IMR-90 (cell line): ENCODE data around the gene ARHGAP10. TPM values are rescaled to one million over a fixed set of nuclear protein-coding genes. Genes with fewer than 3 reads are reported as not detected.

Experiments
- ATAC-seq: fragments of 200-7000 bp; cut with Tn5 transposase; 2 replicates; pipeline ENCODE4 v1.9.1; 2020; ENCODE audit warnings: low read depth, mild to moderate bottlenecking, moderate library complexity
- BruUV-seq: library from RNA; stranded (reverse); fragments of 400-500 nt; replicated peaks from 2 replicates; lab custom pipeline; 2021; lab: Mats Ljungman, UMichigan
- CTCF ChIA-PET: fragments of 300-600 bp; formaldehyde crosslinking; extraction: SDS; loops from one replicate; lab custom pipeline; 2021; ENCODE audit warnings: antibody characterized with exemption; lab: Yijun Ruan, JAX
- POLR2A ChIA-PET: fragments of 300-600 bp; sonication (Branson Sonifier 250); formaldehyde crosslinking; loops from one replicate; lab custom pipeline; 2022; ENCODE audit warnings: antibody characterized with exemption; ENCODE audit not compliant: unreplicated experiment; lab: Charles Lee
- DNase-seq: peaks from one replicate; pipeline ENCODE4 v3.0.0; 2013
- H2AFZ ChIP-seq: replicated peaks from 2 replicates; pipeline ENCODE3; 2013; ENCODE audit warnings: low read length, mild to moderate bottlenecking; ENCODE audit not compliant: poor library complexity
- H2AK5ac ChIP-seq: 2 replicates; pipeline ENCODE4 v1.6.1; 2013; ENCODE audit warnings: low read depth, low read length, inconsistent platforms
- H2AK9ac ChIP-seq: replicated peaks from 2 replicates; pipeline ENCODE3; 2013; ENCODE audit warnings: mild to moderate bottlenecking, low read depth, low read length, moderate library complexity; ENCODE audit not compliant: poor library complexity
- H2BK120ac ChIP-seq: 2 replicates; pipeline ENCODE4 v1.6.1; 2013; ENCODE audit warnings: low read depth, low read length, inconsistent platforms
- H2BK15ac ChIP-seq: 3 replicates; pipeline ENCODE4 v1.6.1; 2013; ENCODE audit warnings: low read depth, low read length, inconsistent platforms
- H2BK20ac ChIP-seq: 2 replicates; pipeline ENCODE4 v1.6.1; 2013; ENCODE audit warnings: low read depth, mild to moderate bottlenecking, inconsistent platforms, low read length, moderate library complexity
- H2BK5ac ChIP-seq: 2 replicates; pipeline ENCODE4 v1.6.1; 2013; ENCODE audit warnings: mild to moderate bottlenecking, low read depth, low read length, inconsistent platforms; ENCODE audit not compliant: poor library complexity, severe bottlenecking
- H3K14ac ChIP-seq: replicated peaks from 2 replicates; pipeline ENCODE4 v1.6.1; 2013; ENCODE audit warnings: low read depth, low read length, inconsistent platforms
- H3K18ac ChIP-seq: 2 replicates; pipeline ENCODE4 v1.6.1; 2013; ENCODE audit warnings: low read depth, low read length, control low read depth
- H3K23ac ChIP-seq: 2 replicates; pipeline ENCODE4 v1.6.1; 2013; ENCODE audit warnings: low read depth, low read length, inconsistent platforms
- H3K27ac ChIP-seq: 2 replicates; pipeline ENCODE4 v1.5.1; 2013; ENCODE audit warnings: mild to moderate bottlenecking, control low read depth, low read length; ENCODE audit not compliant: insufficient read depth
- H3K27me3 ChIP-seq: 2 replicates; pipeline ENCODE4 v1.6.1; 2013; ENCODE audit warnings: low read length; ENCODE audit not compliant: control insufficient read depth, insufficient read depth
- H3K36me3 ChIP-seq: 2 replicates; pipeline ENCODE4 v1.6.1; 2013; ENCODE audit warnings: low read length, mixed read lengths; ENCODE audit not compliant: control insufficient read depth, insufficient read depth
- H3K4ac ChIP-seq: 2 replicates; pipeline ENCODE4 v1.6.1; 2013; ENCODE audit warnings: low read depth, low read length, inconsistent platforms
- H3K4me1 ChIP-seq: 2 replicates; pipeline ENCODE4 v1.6.1; 2013; ENCODE audit warnings: low read length, mixed read lengths; ENCODE audit not compliant: control insufficient read depth, insufficient read depth
- H3K4me2 ChIP-seq: 2 replicates; pipeline ENCODE4 v1.6.1; 2013; ENCODE audit warnings: low read depth, mild to moderate bottlenecking, control low read depth, low read length, moderate library complexity
- H3K4me3 ChIP-seq: 2 replicates; pipeline ENCODE4 v1.5.1; 2013; ENCODE audit warnings: low read depth, mild to moderate bottlenecking, control low read depth, low read length, moderate library complexity; ENCODE audit not compliant: insufficient read depth
- H3K56ac ChIP-seq: 2 replicates; pipeline ENCODE4 v1.6.1; 2013; ENCODE audit warnings: low read length, inconsistent platforms; ENCODE audit not compliant: insufficient read depth; ENCODE audit errors: extremely low read depth
- H3K79me1 ChIP-seq, 2 experiments: 2 replicates each; pipeline ENCODE4 v1.6.1; 2013; ENCODE audit warnings: low read length in 2 of 2, inconsistent platforms in 1 of 2, low read depth in 1 of 2
- H3K9ac ChIP-seq: 2 replicates; pipeline ENCODE4 v1.6.1; 2013; ENCODE audit warnings: low read depth, low read length, control low read depth
- H3K9me1 ChIP-seq: 2 replicates; pipeline ENCODE4 v1.6.1; 2013; ENCODE audit warnings: low read length, inconsistent platforms; ENCODE audit not compliant: insufficient read depth
- H3K9me3 ChIP-seq: 2 replicates; pipeline ENCODE4 v1.6.1; 2013; ENCODE audit warnings: low read length; ENCODE audit not compliant: control insufficient read depth, insufficient read depth
- H4K20me1 ChIP-seq: 2 replicates; pipeline ENCODE4 v1.6.1; 2013; ENCODE audit warnings: low read length, inconsistent platforms; ENCODE audit not compliant: insufficient read depth
- H4K5ac ChIP-seq: 2 replicates; pipeline ENCODE4 v1.6.1; 2013; ENCODE audit warnings: mild to moderate bottlenecking, low read depth, low read length, control low read depth
- H4K8ac ChIP-seq, 2 experiments: 2 replicates each; pipeline ENCODE4 v1.6.1; 2013; ENCODE audit warnings: low read depth in 2 of 2, low read length in 2 of 2, control low read depth in 1 of 2, inconsistent platforms in 1 of 2
- H4K91ac ChIP-seq: 2 replicates; pipeline ENCODE4 v1.6.1; 2013; ENCODE audit warnings: low read depth, low read length, inconsistent platforms; ENCODE audit not compliant: insufficient read depth
- BHLHE40 ChIP-seq: fragments of 150-350 bp; IDR thresholded peaks from 2 replicates; pipeline ENCODE4 v1.6.1; 2016; ENCODE audit warnings: mild to moderate bottlenecking, low read depth, low read length
- CEBPB ChIP-seq: IDR thresholded peaks from 2 replicates; pipeline ENCODE4 v1.6.1; 2012; ENCODE audit warnings: low read depth, low read length, improper control_type of control experiment
- CHD1 ChIP-seq: IDR thresholded peaks from 2 replicates; pipeline ENCODE4 v1.6.1; 2012; ENCODE audit warnings: low read depth, low read length, improper control_type of control experiment
- ELK1 ChIP-seq: fragments of 150-350 bp; IDR thresholded peaks from 2 replicates; pipeline ENCODE4 v1.6.1; 2016; ENCODE audit warnings: low read depth, mild to moderate bottlenecking, low read length, moderate library complexity, borderline replicate concordance
- FOS ChIP-seq: fragments of 150-350 bp; IDR thresholded peaks from 2 replicates; pipeline ENCODE4 v1.6.1; 2016; ENCODE audit warnings: low read depth, low read length
- MAFK ChIP-seq: IDR thresholded peaks from 2 replicates; pipeline ENCODE4 v1.6.1; 2012; ENCODE audit warnings: low read depth, low read length, improper control_type of control experiment
- MAZ ChIP-seq: IDR thresholded peaks from 2 replicates; pipeline ENCODE4 v1.6.1; 2012; ENCODE audit warnings: low read depth, mild to moderate bottlenecking, low read length, improper control_type of control experiment, moderate library complexity, borderline replicate concordance
- MXI1 ChIP-seq: IDR thresholded peaks from 2 replicates; pipeline ENCODE4 v1.6.1; 2012; ENCODE audit warnings: low read depth, mild to moderate bottlenecking, low read length, moderate library complexity, borderline replicate concordance
- NFE2L2 ChIP-seq: fragments of 150-350 bp; IDR thresholded peaks from 2 replicates; pipeline ENCODE4 v1.6.1; 2016; ENCODE audit warnings: low read depth, mild to moderate bottlenecking, low read length
- POLR2A ChIP-seq: IDR thresholded peaks from 2 replicates; pipeline ENCODE4 v1.6.1; 2012; ENCODE audit warnings: mild to moderate bottlenecking, low read depth, low read length
- RAD21 ChIP-seq: IDR thresholded peaks from 2 replicates; pipeline ENCODE4 v1.6.1; 2012; ENCODE audit warnings: low read length, improper control_type of control experiment
- RCOR1 ChIP-seq: IDR thresholded peaks from 2 replicates; pipeline ENCODE4 v1.6.1; 2012; ENCODE audit warnings: mild to moderate bottlenecking, low read length, improper control_type of control experiment; ENCODE audit not compliant: insufficient replicate concordance
- RFX5 ChIP-seq: IDR thresholded peaks from 2 replicates; pipeline ENCODE4 v1.8.0; 2012; ENCODE audit warnings: low read depth, mild to moderate bottlenecking, low read length, moderate library complexity
- SMC3 ChIP-seq: fragments of 150-350 bp; IDR thresholded peaks from 2 replicates; pipeline ENCODE4 v1.6.1; 2016; ENCODE audit warnings: low read depth, mild to moderate bottlenecking, antibody characterized with exemption, low read length, moderate library complexity
- USF2 ChIP-seq: fragments of 150-350 bp; IDR thresholded peaks from 2 replicates; pipeline ENCODE4 v1.6.1; 2017; ENCODE audit warnings: mild to moderate bottlenecking, antibody characterized with exemption, low read length, low read depth
- dilution Hi-C: fragments of 300-500 bp; cut with HindIII; formaldehyde crosslinking; loops from one replicate; pipeline ENCODE4 v1.14.3; 2018; ENCODE audit warnings: low sequenced_read_pairs; ENCODE audit not compliant: unreplicated experiment
- in situ Hi-C: fragments of 300-500 bp; cut with MboI; formaldehyde crosslinking; loops from 3 replicates; pipeline ENCODE4 v1.14.3; 2019; ENCODE audit warnings: low sequenced_read_pairs, inconsistent platforms, mixed read lengths
- intact Hi-C: fragments of 100-400 bp; cut with micrococcal nuclease; formaldehyde crosslinking; loops from 2 replicates; pipeline ENCODE4 v1.10.0; 2022
- polyA plus RNA-seq, 3 experiments: library from polyadenylated mRNA; depleted of rRNA; stranded (reverse); fragments of >200 nt; gene quantifications; 2 replicates each; pipeline ENCODE4 v1.2.3, GENCODE V29; 2012; ENCODE audit warnings: low replicate concordance in 1 of 3
- total RNA-seq: library from RNA; depleted of rRNA; stranded (reverse); fragments of >200 nt; gene quantifications from 2 replicates; pipeline ENCODE4 v1.2.3, GENCODE V29; 2012
- TF ChIP-seq, protein P1 (sequence below): conservative IDR thresholded peaks from 2 replicates; pipeline ENCODE4 v1.5.1; 2012; ENCODE audit warnings: mild to moderate bottlenecking, low read depth, low read length, improper control_type of control experiment

The ARHGAP10 gene
- total and polyA plus RNA-seq, 2 of the 4 experiments (the other 2 are of a cell fraction) = 27.1 to 29.4 TPM

- no peak for TF ChIP-seq RAD21
- no peak for TF ChIP-seq RFX5
- no peak for TF ChIP-seq MAZ
- TF ChIP-seq NFE2L2 = no peak
- TF ChIP-seq, protein P1, sequence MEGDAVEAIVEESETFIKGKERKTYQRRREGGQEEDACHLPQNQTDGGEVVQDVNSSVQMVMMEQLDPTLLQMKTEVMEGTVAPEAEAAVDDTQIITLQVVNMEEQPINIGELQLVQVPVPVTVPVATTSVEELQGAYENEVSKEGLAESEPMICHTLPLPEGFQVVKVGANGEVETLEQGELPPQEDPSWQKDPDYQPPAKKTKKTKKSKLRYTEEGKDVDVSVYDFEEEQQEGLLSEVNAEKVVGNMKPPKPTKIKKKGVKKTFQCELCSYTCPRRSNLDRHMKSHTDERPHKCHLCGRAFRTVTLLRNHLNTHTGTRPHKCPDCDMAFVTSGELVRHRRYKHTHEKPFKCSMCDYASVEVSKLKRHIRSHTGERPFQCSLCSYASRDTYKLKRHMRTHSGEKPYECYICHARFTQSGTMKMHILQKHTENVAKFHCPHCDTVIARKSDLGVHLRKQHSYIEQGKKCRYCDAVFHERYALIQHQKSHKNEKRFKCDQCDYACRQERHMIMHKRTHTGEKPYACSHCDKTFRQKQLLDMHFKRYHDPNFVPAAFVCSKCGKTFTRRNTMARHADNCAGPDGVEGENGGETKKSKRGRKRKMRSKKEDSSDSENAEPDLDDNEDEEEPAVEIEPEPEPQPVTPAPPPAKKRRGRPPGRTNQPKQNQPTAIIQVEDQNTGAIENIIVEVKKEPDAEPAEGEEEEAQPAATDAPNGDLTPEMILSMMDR = no peak; the same call in 1 of the 2 replicates
- TF ChIP-seq USF2 = no peak
- no peak for TF ChIP-seq ELK1
- TF ChIP-seq RCOR1 = no peak
- TF ChIP-seq CHD1 = no peak
- TF ChIP-seq POLR2A = no peak
- no peak for TF ChIP-seq SMC3
- no peak for TF ChIP-seq BHLHE40
- no peak for TF ChIP-seq FOS
- TF ChIP-seq MXI1 = no peak
- no peak for TF ChIP-seq MAFK
- no peak for TF ChIP-seq CEBPB
- Histone ChIP-seq H3K4ac (no peak overlapping the region), H3K9ac (no peak overlapping the region), H4K20me1 (peaks cover 15% of the 10 kb centered on the region), H2BK120ac (no peak overlapping the region), H3K4me2 (no peak overlapping the region), H3K18ac (no peak overlapping the region), H3K36me3 (peaks cover 9% of the 10 kb centered on the region), H3K79me1 (peaks cover 19 to 26% of the 10 kb centered on the region in 2 experiments), H3K27ac (no peak overlapping the region), H2BK15ac (no peak overlapping the region), H3K9me3 (no peaks in the 10 kb centered on the region), H4K91ac (no peak overlapping the region), H3K56ac (no peak overlapping the region), H2AK9ac (no peak overlapping the region), H3K9me1 (peaks cover 10% of the 10 kb centered on the region), H2AK5ac (no peak overlapping the region; the same call in 1 of the 2 replicates), H3K23ac (no peak overlapping the region), H3K27me3 (no peaks in the 10 kb centered on the region), H3K14ac (no peak overlapping the region), H3K4me3 (no peak overlapping the region), H2BK5ac (no peak overlapping the region), H2AFZ (no peak overlapping the region), H2BK20ac (no peak overlapping the region), H3K4me1 (peaks cover 6% of the 10 kb centered on the region; the same call in 1 of the 2 replicates), H4K8ac (no peak overlapping the region), H4K5ac (no peak overlapping the region)
- BruUV-seq = no TSS peak
- DNase-seq = peak; percentile 42
- ChIA-PET POLR2A (interaction anchor here (0.5 kb wide), 1 partner anchor 13 kb away, joined by 3 read pairs; no protein-coding TSS in a partner anchor), CTCF (interaction anchor here (0.8 kb wide), 1 partner anchor 12 kb away, joined by 3 read pairs; no protein-coding TSS in a partner anchor)
- dilution Hi-C loops = no loop called here
- ATAC-seq = peak; percentile 33; the same call in 1 of the 2 replicates
- in situ Hi-C loops = no loop called here
- intact Hi-C loops = no loop called here
These were observed 320.6 kb downstream of the ARHGAP10 start for GRCh38 chr4:148052448-148052847.
